Epithelial cell of proximal tubule (primary cell): Measurements from ENCODE around the gene HGS. TPM values are rescaled to one million over a fixed set of nuclear protein-coding genes. Genes with fewer than 3 reads are reported as not detected.
A peak's percentile ranks its signal among the peaks of the same experiment; 100 is the strongest.

ENCODE experiments used
- DNase-seq: peaks from one replicate; pipeline ENCODE4 v3.0.0-alpha.2; 2011; ENCODE audit warnings: low read depth
- H3K4me3 ChIP-seq: 2 replicates; pipeline ENCODE4 v1.5.1; 2011; ENCODE audit warnings: low read depth, mild to moderate bottlenecking, low read length
- total RNA-seq: library from RNA; depleted of rRNA; stranded (reverse); fragments of >200 nt; gene quantifications from 2 replicates; pipeline ENCODE4 v1.2.3, GENCODE V29; 2015
- TF ChIP-seq, protein P1 (sequence below): conservative IDR thresholded peaks from 2 replicates; pipeline ENCODE4 v1.5.1; 2012; ENCODE audit warnings: low read depth, mild to moderate bottlenecking, low read length

HGS gene
- total RNA-seq, 1 donor from 2014 or later: 122 TPM

- TF ChIP-seq, protein P1, sequence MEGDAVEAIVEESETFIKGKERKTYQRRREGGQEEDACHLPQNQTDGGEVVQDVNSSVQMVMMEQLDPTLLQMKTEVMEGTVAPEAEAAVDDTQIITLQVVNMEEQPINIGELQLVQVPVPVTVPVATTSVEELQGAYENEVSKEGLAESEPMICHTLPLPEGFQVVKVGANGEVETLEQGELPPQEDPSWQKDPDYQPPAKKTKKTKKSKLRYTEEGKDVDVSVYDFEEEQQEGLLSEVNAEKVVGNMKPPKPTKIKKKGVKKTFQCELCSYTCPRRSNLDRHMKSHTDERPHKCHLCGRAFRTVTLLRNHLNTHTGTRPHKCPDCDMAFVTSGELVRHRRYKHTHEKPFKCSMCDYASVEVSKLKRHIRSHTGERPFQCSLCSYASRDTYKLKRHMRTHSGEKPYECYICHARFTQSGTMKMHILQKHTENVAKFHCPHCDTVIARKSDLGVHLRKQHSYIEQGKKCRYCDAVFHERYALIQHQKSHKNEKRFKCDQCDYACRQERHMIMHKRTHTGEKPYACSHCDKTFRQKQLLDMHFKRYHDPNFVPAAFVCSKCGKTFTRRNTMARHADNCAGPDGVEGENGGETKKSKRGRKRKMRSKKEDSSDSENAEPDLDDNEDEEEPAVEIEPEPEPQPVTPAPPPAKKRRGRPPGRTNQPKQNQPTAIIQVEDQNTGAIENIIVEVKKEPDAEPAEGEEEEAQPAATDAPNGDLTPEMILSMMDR: no peak
- DNase-seq: no peak
- H3K4me3 ChIP-seq: no peak overlapping the region
Measured at GRCh38 chr17:81715107-81715871, 31.5 kb downstream of the HGS start.

- no peak overlapping the region for H3K4me3 ChIP-seq
- TF ChIP-seq, protein P1: peak; percentile 4
- DNase-seq: no peak
Measured at GRCh38 chr17:81715872-81716673, 32.3 kb downstream of the HGS start.

- TF ChIP-seq, protein P1: no peak
Measured at GRCh38 chr17:81716674-81716996, 32.8 kb downstream of the HGS start.

GRCh38 chr17:81717049-81717765 is 33.4 kb downstream of the HGS start:
- TF ChIP-seq, protein P1: no peak
- DNase-seq: no peak
- H3K4me3 ChIP-seq: no peak overlapping the region

More at GRCh38 chr17:81716674-81716996, 32.8 kb downstream of the HGS start:
- no peak for DNase-seq
- H3K4me3 ChIP-seq: no peak overlapping the region

DNA sequence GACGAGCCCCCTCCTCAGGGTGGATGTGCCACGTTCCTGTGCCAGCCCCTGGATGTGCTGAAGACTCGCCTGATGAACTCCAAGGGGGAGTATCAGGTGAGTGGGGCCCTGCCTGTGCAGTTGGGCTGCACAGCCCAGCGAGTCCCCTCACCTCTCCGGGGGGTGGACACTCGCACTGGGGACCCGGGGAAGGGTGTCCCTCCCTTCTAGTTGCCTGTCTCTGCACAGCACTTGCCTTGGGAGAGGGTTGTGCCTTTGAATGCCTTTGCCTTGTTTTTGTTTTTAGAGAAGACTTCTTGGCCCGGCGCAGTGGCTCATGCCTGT is 33.9 kb downstream of the HGS start:
- no peak overlapping the region for H3K4me3 ChIP-seq
- TF ChIP-seq, protein P1: no peak
- DNase-seq: no peak

DNA sequence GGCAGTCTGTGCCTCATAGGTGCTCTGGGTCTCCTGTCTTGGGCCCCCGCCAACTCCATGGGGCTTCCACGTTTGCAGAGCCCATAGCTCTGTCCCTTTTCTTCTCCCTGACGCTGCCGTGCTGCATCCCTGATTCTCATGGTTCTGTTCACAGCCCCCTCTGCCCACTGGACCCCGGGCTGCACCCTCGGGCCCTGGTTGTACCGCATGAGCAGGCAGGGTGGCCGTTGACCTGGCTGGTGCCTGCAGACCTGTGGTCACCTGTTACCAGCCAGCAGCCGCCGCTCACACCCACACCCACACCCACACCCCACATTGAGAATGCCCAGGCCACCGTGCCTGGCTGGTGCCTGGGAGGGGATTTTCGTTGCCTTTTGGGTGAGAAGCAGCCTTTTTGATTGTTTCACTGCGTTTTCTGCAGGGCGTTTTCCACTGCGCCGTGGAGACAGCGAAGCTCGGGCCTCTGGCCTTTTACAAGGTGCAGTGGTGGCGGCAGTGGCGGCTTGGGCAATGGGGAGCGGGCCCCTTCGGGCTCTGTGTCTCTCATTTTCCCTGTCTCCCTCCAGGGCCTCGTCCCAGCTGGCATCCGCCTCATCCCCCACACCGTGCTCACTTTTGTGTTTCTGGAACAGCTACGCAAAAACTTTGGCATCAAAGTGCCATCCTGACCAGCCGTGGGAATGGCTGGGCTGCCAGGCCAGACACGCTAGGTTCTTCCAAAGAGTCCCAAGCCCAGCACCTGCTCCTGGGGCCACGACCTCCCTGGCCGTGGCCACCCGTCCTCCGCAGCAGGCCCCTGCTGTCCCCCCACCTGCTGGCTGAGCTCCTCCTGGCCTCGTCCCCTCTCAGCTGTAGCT is 35.8 kb downstream of the HGS start:
- no peak overlapping the region for H3K4me3 ChIP-seq
- TF ChIP-seq, protein P1: no peak
- DNase-seq: no peak
